DND-41 (cell line): ENCODE results near the gene PKD1.
A peak's percentile ranks its signal among the peaks of the same experiment; 100 is the strongest.
"Not testable (repeated sequence)": the region's sequence is repeated elsewhere in the genome, so short reads cannot be mapped to it uniquely, and the experiment has no call there.

ENCODE experiments used
- ATAC-seq: fragments of 200-7000 bp; cut with Tn5 transposase; 3 replicates; pipeline ENCODE4 v1.9.1; 2021; ENCODE audit warnings: low read depth; ENCODE audit not compliant: insufficient read depth
- DNase-seq: peaks from one replicate; pipeline ENCODE4 v3.0.0-alpha.2; 2020
- H2AFZ ChIP-seq: 2 replicates; pipeline ENCODE4 v1.6.0; 2012; ENCODE audit warnings: low read depth, low read length
- H3K27ac ChIP-seq: 2 replicates; pipeline ENCODE4 v1.5.1; 2012; ENCODE audit warnings: low read length, inconsistent platforms
- H3K27me3 ChIP-seq: fragments of 200-600 bp; sonication (generic); 2 replicates; pipeline ENCODE4 v1.6.0; 2012; ENCODE audit warnings: low read length, mild to moderate bottlenecking, inconsistent platforms; ENCODE audit not compliant: insufficient read depth, poor library complexity
- H3K36me3 ChIP-seq: 2 replicates; pipeline ENCODE4 v1.5.1; 2012; ENCODE audit warnings: low read length, inconsistent platforms; ENCODE audit not compliant: insufficient read depth
- H3K4me1 ChIP-seq: 2 replicates; pipeline ENCODE4 v1.5.1; 2012; ENCODE audit warnings: mild to moderate bottlenecking, low read length; ENCODE audit not compliant: insufficient read depth
- H3K4me2 ChIP-seq: 2 replicates; pipeline ENCODE4 v1.6.0; 2012; ENCODE audit warnings: mild to moderate bottlenecking, moderate library complexity, low read length, inconsistent platforms; ENCODE audit not compliant: insufficient read depth
- H3K4me3 ChIP-seq, 2 experiments: fragments of 200-600 bp in 1 of 2; shearing (Covaris generic) in 1 of 2; 2 replicates each; pipeline ENCODE4 v1.5.1; 2012 to 2016; ENCODE audit warnings: inconsistent platforms in 2 of 2, low read length in 2 of 2, mild to moderate bottlenecking in 2 of 2, low read depth in 1 of 2, moderate library complexity in 1 of 2
- H3K79me2 ChIP-seq: 2 replicates; pipeline ENCODE4 v1.6.0; 2012; ENCODE audit warnings: low read length, inconsistent platforms; ENCODE audit not compliant: insufficient read depth
- H3K9ac ChIP-seq: 2 replicates; pipeline ENCODE4 v1.6.0; 2012; ENCODE audit warnings: low read depth, mild to moderate bottlenecking, inconsistent platforms, low read length, moderate library complexity
- H3K9me3 ChIP-seq: 2 replicates; pipeline ENCODE4 v1.5.1; 2012; ENCODE audit warnings: low read length, moderate library complexity, mild to moderate bottlenecking, inconsistent platforms; ENCODE audit not compliant: insufficient read depth, severe bottlenecking
- H4K20me1 ChIP-seq: 2 replicates; pipeline ENCODE4 v1.6.0; 2012; ENCODE audit warnings: low read length; ENCODE audit not compliant: insufficient read depth
- EZH2 ChIP-seq: IDR thresholded peaks from 3 replicates; pipeline ENCODE4 v1.6.1; 2012; ENCODE audit warnings: borderline replicate concordance, low read depth, mild to moderate bottlenecking, moderate library complexity, low read length, inconsistent platforms; ENCODE audit not compliant: severe bottlenecking
- TF ChIP-seq, protein P1 (sequence below): IDR thresholded peaks from 2 replicates; pipeline ENCODE4 v1.5.1; 2012; ENCODE audit warnings: borderline replicate concordance, low read length, moderate library complexity, mild to moderate bottlenecking; ENCODE audit not compliant: poor library complexity, severe bottlenecking; ENCODE audit errors: extremely low read depth

PKD1 gene

DNA sequence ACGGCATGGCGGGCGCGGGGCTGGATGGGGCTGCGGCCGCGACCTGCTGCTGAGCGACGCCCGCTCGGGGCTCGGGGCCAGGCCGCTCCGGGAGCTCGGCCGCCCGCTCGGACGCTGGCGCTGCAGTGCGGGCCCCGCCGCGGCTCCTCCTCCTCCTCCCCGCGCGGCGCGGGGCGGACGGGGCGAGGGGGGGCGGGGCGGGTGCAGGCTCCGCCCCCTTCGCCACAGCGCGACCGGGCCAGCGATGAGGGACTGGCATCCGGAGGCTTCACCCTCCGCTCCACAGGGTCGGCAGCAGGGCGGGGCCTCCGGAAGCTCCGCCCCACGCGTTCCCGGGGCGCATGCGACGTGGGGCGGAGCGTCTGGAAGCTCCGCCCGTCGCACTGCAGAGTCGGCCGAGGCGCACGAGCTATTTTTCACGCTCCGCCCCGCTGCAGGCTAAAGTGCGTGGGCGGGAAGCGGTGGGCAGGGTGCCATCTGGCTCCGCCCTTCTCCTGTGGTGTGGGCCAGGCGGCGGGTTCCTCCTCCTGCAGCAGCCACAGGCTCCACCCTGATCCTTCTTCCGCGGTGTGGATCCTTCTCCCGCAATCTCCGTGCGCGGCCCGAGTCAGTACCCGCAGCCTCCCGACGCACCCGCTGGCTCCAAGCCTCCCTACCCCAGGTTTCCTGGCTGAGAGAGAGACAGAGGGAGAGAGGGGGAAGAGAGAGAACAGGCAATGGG is at the start of gene PKD1:
Gene PKD1, minus strand, starts transcription at position 129 of the 721 bp plus-strand sequence. CDS start 209 bp downstream, outside the sequence.
- H3K9me3 ChIP-seq, H4K20me1 ChIP-seq, H3K36me3 ChIP-seq, H3K27me3 ChIP-seq: not testable (repeated sequence)
- H3K79me2 ChIP-seq, result peaks cover 15% of the 10 kb centered on the region
- peak within 1 kb of the TSS; percentile 59 for H3K4me2 ChIP-seq
- H3K4me1 ChIP-seq, result peaks cover 19% of the 10 kb centered on the region
- H3K27ac ChIP-seq, result peak within 1 kb of the TSS; percentile 70
- H3K9ac ChIP-seq, result peak within 1 kb of the TSS; percentile 54
- H2AFZ ChIP-seq, result peak within 1 kb of the TSS; percentile 86
- peak within 1 kb of the TSS; percentile 17 to 59; a peak in 3 of 4 replicates for H3K4me3 ChIP-seq
- DNase-seq (peak; percentile 98), ATAC-seq (peak; percentile 92)

DNA sequence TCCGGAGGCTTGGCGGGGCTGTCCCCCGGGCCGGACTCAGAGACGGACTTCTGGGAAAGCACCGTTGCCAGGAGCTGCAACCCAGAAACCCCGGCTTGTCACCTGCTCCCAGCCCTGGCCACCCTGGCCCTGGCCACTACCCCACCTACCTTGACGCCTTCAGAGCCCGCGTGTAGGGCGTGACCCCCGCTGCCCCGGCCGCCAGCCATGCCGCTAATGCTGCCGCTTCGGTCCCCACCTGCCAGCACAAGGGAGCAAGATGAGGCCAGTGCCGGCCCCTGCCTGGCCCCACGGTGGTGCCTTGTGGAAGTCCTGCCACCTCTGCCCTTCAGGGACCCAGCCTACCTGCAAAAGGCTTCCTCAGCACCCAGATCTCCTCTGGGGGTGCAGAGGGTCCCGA is 49.3 kb upstream of the PKD1 start:
- Histone ChIP-seq H3K4me1 (no peaks in the 10 kb centered on the region), H4K20me1 (no peaks in the 10 kb centered on the region; the same call in 1 of the 2 replicates), H3K9me3 (no peaks in the 10 kb centered on the region), H3K36me3 (no peaks in the 10 kb centered on the region), H3K27ac (no peak overlapping the region), H2AFZ (no peak overlapping the region), H3K9ac (no peak overlapping the region), H3K27me3 (no peaks in the 10 kb centered on the region), H3K79me2 (no peaks in the 10 kb centered on the region), H3K4me2 (no peak overlapping the region), H3K4me3 (no peak overlapping the region)
- TF ChIP-seq, protein P1, sequence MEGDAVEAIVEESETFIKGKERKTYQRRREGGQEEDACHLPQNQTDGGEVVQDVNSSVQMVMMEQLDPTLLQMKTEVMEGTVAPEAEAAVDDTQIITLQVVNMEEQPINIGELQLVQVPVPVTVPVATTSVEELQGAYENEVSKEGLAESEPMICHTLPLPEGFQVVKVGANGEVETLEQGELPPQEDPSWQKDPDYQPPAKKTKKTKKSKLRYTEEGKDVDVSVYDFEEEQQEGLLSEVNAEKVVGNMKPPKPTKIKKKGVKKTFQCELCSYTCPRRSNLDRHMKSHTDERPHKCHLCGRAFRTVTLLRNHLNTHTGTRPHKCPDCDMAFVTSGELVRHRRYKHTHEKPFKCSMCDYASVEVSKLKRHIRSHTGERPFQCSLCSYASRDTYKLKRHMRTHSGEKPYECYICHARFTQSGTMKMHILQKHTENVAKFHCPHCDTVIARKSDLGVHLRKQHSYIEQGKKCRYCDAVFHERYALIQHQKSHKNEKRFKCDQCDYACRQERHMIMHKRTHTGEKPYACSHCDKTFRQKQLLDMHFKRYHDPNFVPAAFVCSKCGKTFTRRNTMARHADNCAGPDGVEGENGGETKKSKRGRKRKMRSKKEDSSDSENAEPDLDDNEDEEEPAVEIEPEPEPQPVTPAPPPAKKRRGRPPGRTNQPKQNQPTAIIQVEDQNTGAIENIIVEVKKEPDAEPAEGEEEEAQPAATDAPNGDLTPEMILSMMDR, result no peak
- TF ChIP-seq EZH2, result no peak
- ATAC-seq, result no peak
- DNase-seq, result no peak

- Histone ChIP-seq H2AFZ (no peak overlapping the region), H3K4me3 (no peak overlapping the region), H3K4me2 (no peak overlapping the region), H3K79me2 (no peaks in the 10 kb centered on the region), H4K20me1 (no peaks in the 10 kb centered on the region; the same call in 1 of the 2 replicates), H3K36me3 (no peaks in the 10 kb centered on the region), H3K4me1 (no peaks in the 10 kb centered on the region), H3K9me3 (no peaks in the 10 kb centered on the region), H3K27me3 (no peaks in the 10 kb centered on the region), H3K9ac (no peak overlapping the region), H3K27ac (no peak overlapping the region)
- TF ChIP-seq, protein P1, result no peak
- TF ChIP-seq EZH2, result no peak
- no peak for ATAC-seq
- no peak for DNase-seq
These were observed 48.6 kb upstream of the PKD1 start for GRCh38 chr16:2184346-2184745.

DNA sequence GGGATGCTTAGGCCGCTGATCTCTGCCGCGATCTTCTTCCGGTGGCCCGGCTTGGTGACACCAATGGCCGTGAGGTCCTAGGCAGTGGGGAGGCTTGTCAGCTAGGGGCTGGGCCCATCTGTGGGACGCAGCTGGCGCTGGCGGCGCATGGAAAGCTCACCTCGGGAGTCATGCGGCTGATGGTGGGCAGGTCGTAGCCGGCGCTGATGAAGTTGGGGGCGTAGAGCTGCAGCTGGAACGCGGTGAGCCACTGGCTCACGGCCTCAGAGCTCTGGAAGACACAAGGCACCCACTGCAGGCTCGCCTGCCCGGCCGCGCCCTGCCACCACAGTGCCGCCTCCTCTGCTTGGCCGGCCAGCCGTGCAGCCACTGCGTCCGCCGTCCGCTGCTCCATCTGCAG is 48.0 kb upstream of the PKD1 start:
- Histone ChIP-seq H3K9ac (no peak overlapping the region), H3K36me3 (no peaks in the 10 kb centered on the region), H3K4me2 (no peak overlapping the region), H3K79me2 (no peaks in the 10 kb centered on the region), H3K4me3 (no peak overlapping the region), H3K4me1 (no peaks in the 10 kb centered on the region), H3K27ac (no peak overlapping the region), H3K9me3 (no peaks in the 10 kb centered on the region), H2AFZ (no peak overlapping the region), H3K27me3 (no peaks in the 10 kb centered on the region), H4K20me1 (no peaks in the 10 kb centered on the region; the same call in 1 of the 2 replicates)
- ATAC-seq, result no peak
- DNase-seq, result no peak
- TF ChIP-seq EZH2, result no peak
- TF ChIP-seq, protein P1, result no peak
